Left lobe of liver (tissue), 2 donors: Measurements from ENCODE around the gene ANKS3. TPM values are rescaled to one million over a fixed set of nuclear protein-coding genes. Genes with fewer than 3 reads are reported as not detected.

ENCODE experiments used
- ATAC-seq: fragments of 200-7000 bp; cut with Tn5 transposase; one replicate; pipeline ENCODE4 v1.9.1; 2020; ENCODE audit warnings: mild to moderate bottlenecking, moderate library complexity
- DNase-seq: peaks from one replicate; pipeline ENCODE4 v3.0.0-alpha.2; 2020; ENCODE audit warnings: low spot score
- total RNA-seq: library from RNA; stranded (reverse); gene quantifications from one replicate; pipeline ENCODE4 v1.2.1, GENCODE V29; 2021
- donor health status: DM: no; HTN: no; CAD: no; lungs with moderate emphysema.
- donor health status: DM: no; HTN: yes; CAD: no.

ANKS3 gene
- total RNA-seq, 1 donor from 2014 or later, result 10.6 TPM

- DNase-seq (no peak), ATAC-seq (no peak)
Measured at GRCh38 chr16:4686497-4687210, 47.4 kb downstream of the ANKS3 start.

- no peak for ATAC-seq
Measured at GRCh38 chr16:4685776-4686496, 48.1 kb downstream of the ANKS3 start.

GRCh38 chr16:4685292-4685691 lies 48.8 kb downstream of the ANKS3 start:
- DNase-seq, result peak; percentile 84
- ATAC-seq, result peak; percentile 24

More at GRCh38 chr16:4685776-4686496, 48.1 kb downstream of the ANKS3 start:
- no peak for DNase-seq

GRCh38 chr16:4684763-4685162 lies 49.3 kb downstream of the ANKS3 start:
- peak; percentile 98 for DNase-seq
- peak; percentile 40 for ATAC-seq

- ATAC-seq (peak; percentile 35), DNase-seq (peak; percentile 87)
Measured at GRCh38 chr16:4684058-4684715, 49.9 kb downstream of the ANKS3 start.

- peak; percentile 30 for ATAC-seq
- DNase-seq, result peak; percentile 88
Measured at GRCh38 chr16:4683255-4684057, 50.6 kb downstream of the ANKS3 start.

- ATAC-seq (peak; percentile 25), DNase-seq (peak; percentile 79)
Measured at GRCh38 chr16:4682616-4683254, 51.3 kb downstream of the ANKS3 start.

GRCh38 chr16:4682084-4682591 lies 51.9 kb downstream of the ANKS3 start:
- ATAC-seq (no peak), DNase-seq (no peak)

GRCh38 chr16:4681471-4682083 lies 52.5 kb downstream of the ANKS3 start:
- ATAC-seq (no peak), DNase-seq (no peak)

- ATAC-seq (peak; percentile 32), DNase-seq (peak; percentile 91)
Measured at GRCh38 chr16:4680673-4681470, 53.2 kb downstream of the ANKS3 start.

GRCh38 chr16:4679850-4680636 lies 54.0 kb downstream of the ANKS3 start:
- DNase-seq, result peak; percentile 93
- ATAC-seq, result peak; percentile 9

GRCh38 chr16:4679156-4679849 lies 54.8 kb downstream of the ANKS3 start:
- peak; percentile 46 for ATAC-seq
- peak; percentile 89 for DNase-seq

- ATAC-seq (no peak), DNase-seq (no peak)
Measured at GRCh38 chr16:4678596-4678995, 55.5 kb downstream of the ANKS3 start.

GRCh38 chr16:4677994-4678393 lies 56.1 kb downstream of the ANKS3 start:
- no peak for DNase-seq
- ATAC-seq, result no peak

GRCh38 chr16:4677390-4677789 lies 56.7 kb downstream of the ANKS3 start:
- DNase-seq (peak; percentile 80), ATAC-seq (peak; percentile 39)

- ATAC-seq, result peak; percentile 15
- peak; percentile 77 for DNase-seq
Measured at GRCh38 chr16:4676831-4677230, 57.2 kb downstream of the ANKS3 start.
